A549 (cell line): Measurements from ENCODE around the gene ILK. TPM values are rescaled to one million over a fixed set of nuclear protein-coding genes. Genes with fewer than 3 reads are reported as not detected.

Experiments
- ATAC-seq, 2 experiments: fragments of 200-7000 bp in 1 of 2; fragments of >200 bp in 1 of 2; cut with Nextera tagmentation in 1 of 2; cut with Tn5 transposase in 1 of 2; 3 replicates each; pipeline versions ENCODE4 v1.8.0 to v1.9.1; 2018 to 2020; ENCODE audit warnings: mild to moderate bottlenecking in 1 of 2, moderate library complexity in 1 of 2
- CTCF ChIA-PET: fragments of 300-600 bp; sonication (Branson Sonifier 250); formaldehyde crosslinking; extraction: SDS; loops from one replicate; lab custom pipeline; 2021; ENCODE audit warnings: antibody characterized with exemption, inconsistent platforms; lab: Yijun Ruan, JAX
- POLR2A ChIA-PET: fragments of 350-600 bp; formaldehyde crosslinking; extraction: SDS; loops from one replicate; lab custom pipeline; 2021; ENCODE audit warnings: antibody characterized with exemption, inconsistent platforms; lab: Yijun Ruan, JAX
- DNase-seq, 2 experiments: peaks; one replicate each; pipeline versions ENCODE4 v3.0.0 to v3.0.0-alpha.2; 2011 to 2016; ENCODE audit warnings: low read depth in 1 of 2, low spot score in 1 of 2
- FAIRE-seq: peaks from 2 replicates; lab custom pipeline; 2011; peaks lifted over from hg19 to GRCh38; lab: Jason Lieb, UNC
- H3K27ac ChIP-seq, 2 experiments: fragments of >200 bp; sonication (Bioruptor Twin); formaldehyde crosslinking; 3 replicates each; pipeline ENCODE4 v1.5.1; 2016 to 2017
- H3K4me1 ChIP-seq: fragments of >200 bp; sonication (Bioruptor Twin); formaldehyde crosslinking; 3 replicates; pipeline ENCODE4 v1.6.1; 2016
- H3K4me2 ChIP-seq: fragments of >200 bp; sonication (Bioruptor Twin); formaldehyde crosslinking; 3 replicates; pipeline ENCODE4 v1.6.1; 2016
- H3K4me3 ChIP-seq: fragments of >200 bp; sonication (Bioruptor Twin); formaldehyde crosslinking; 3 replicates; pipeline ENCODE4 v1.5.1; 2016
- H3K9me3 ChIP-seq: fragments of >200 bp; sonication (Bioruptor Twin); formaldehyde crosslinking; 3 replicates; pipeline ENCODE4 v1.6.1; 2016
- CBX2 ChIP-seq: fragments of 200-600 bp; sonication (generic); IDR thresholded peaks from 2 replicates; pipeline ENCODE4 v1.6.1; 2016; ENCODE audit warnings: low read depth, mild to moderate bottlenecking, borderline replicate concordance
- CEBPB ChIP-seq, 2 experiments: fragments of >200 bp in 1 of 2; sonication (Bioruptor Twin) in 1 of 2; formaldehyde crosslinking in 1 of 2; IDR thresholded peaks; 2 replicates each; pipeline ENCODE4 v1.6.1; 2012 to 2016
- CHD2 ChIP-seq: fragments of 150-350 bp; IDR thresholded peaks from 2 replicates; pipeline ENCODE4 v1.6.1; 2014; ENCODE audit warnings: low read length; ENCODE audit not compliant: partially characterized antibody
- EHF ChIP-seq: fragments of 250-450 bp; sonication (Bioruptor Pico); IDR thresholded peaks from 2 replicates; pipeline ENCODE4 v1.5.0; 2020; ENCODE audit warnings: mild to moderate bottlenecking
- EP300 ChIP-seq, 2 experiments: fragments of >200 bp; sonication (Bioruptor Twin); formaldehyde crosslinking; IDR thresholded peaks; 2 replicates in 1 of 2; 3 replicates in 1 of 2; pipeline ENCODE4 v1.6.1; 2016 to 2017
- FOSB ChIP-seq: fragments of 250-450 bp; sonication (Bioruptor Pico); IDR thresholded peaks from 2 replicates; pipeline ENCODE4 v1.5.0; 2020; ENCODE audit warnings: mild to moderate bottlenecking, moderate library complexity
- FOXS1 ChIP-seq: fragments of 250-450 bp; sonication (Bioruptor Pico); IDR thresholded peaks from 2 replicates; pipeline ENCODE4 v1.5.0; 2020; ENCODE audit warnings: mild to moderate bottlenecking, moderate library complexity
- HEYL ChIP-seq: fragments of 250-450 bp; sonication (Bioruptor Pico); IDR thresholded peaks from 2 replicates; pipeline ENCODE4 v1.8.0; 2021; ENCODE audit warnings: mild to moderate bottlenecking, moderate library complexity
- HOXB13 ChIP-seq: fragments of 250-450 bp; sonication (Bioruptor Pico); IDR thresholded peaks from 2 replicates; pipeline ENCODE4 v1.5.0; 2020; ENCODE audit warnings: low read depth, mild to moderate bottlenecking, moderate library complexity
- HOXB5 ChIP-seq: fragments of 250-450 bp; sonication (Bioruptor Pico); IDR thresholded peaks from 2 replicates; pipeline ENCODE4 v1.5.0; 2020; ENCODE audit warnings: mild to moderate bottlenecking, moderate library complexity
- JUN ChIP-seq, 2 experiments: fragments of >200 bp; sonication (Bioruptor Twin); formaldehyde crosslinking; IDR thresholded peaks; 2 replicates in 1 of 2; 3 replicates in 1 of 2; pipeline ENCODE4 v1.6.1; 2016 to 2017
- KDM5A ChIP-seq: fragments of 200-600 bp; sonication (generic); IDR thresholded peaks from 2 replicates; pipeline ENCODE4 v1.6.1; 2016; ENCODE audit warnings: antibody characterized with exemption, mild to moderate bottlenecking
- MAFK ChIP-seq: fragments of 450-650 bp; IDR thresholded peaks from 2 replicates; pipeline ENCODE4 v1.6.1; 2014; ENCODE audit not compliant: partially characterized antibody
- MAZ ChIP-seq: fragments of 150-350 bp; IDR thresholded peaks from 2 replicates; pipeline ENCODE4 v1.6.1; 2014; ENCODE audit warnings: antibody characterized with exemption, low read depth, low read length, borderline replicate concordance
- PBX3 ChIP-seq: IDR thresholded peaks from 2 replicates; pipeline ENCODE4 v1.6.1; 2012
- RAD21 ChIP-seq, 2 experiments: fragments of >200 bp in 1 of 2; sonication (Bioruptor Twin) in 1 of 2; formaldehyde crosslinking in 1 of 2; IDR thresholded peaks in 1 of 2; conservative IDR thresholded peaks in 1 of 2; 2 replicates in 1 of 2; 3 replicates in 1 of 2; pipeline ENCODE4 v1.6.1; 2012 to 2018; ENCODE audit warnings: inconsistent platforms in 1 of 2
- RCOR1 ChIP-seq: fragments of 150-350 bp; IDR thresholded peaks from 2 replicates; pipeline ENCODE4 v1.6.1; 2014; ENCODE audit warnings: antibody characterized with exemption, low read length, low read depth
- REST ChIP-seq: fragments of 200-600 bp; sonication (generic); IDR thresholded peaks from 2 replicates; pipeline ENCODE4 v1.6.1; 2016; ENCODE audit warnings: antibody characterized with exemption, mild to moderate bottlenecking, moderate library complexity
- TP53 ChIP-seq: fragments of 250-450 bp; sonication (Bioruptor Pico); IDR thresholded peaks from 2 replicates; pipeline ENCODE4 v1.5.0; 2021; ENCODE audit warnings: mild to moderate bottlenecking, moderate library complexity
- ZSCAN20 ChIP-seq: fragments of 250-450 bp; sonication (Bioruptor Pico); IDR thresholded peaks from 2 replicates; pipeline ENCODE4 v1.8.0; 2022; ENCODE audit warnings: mild to moderate bottlenecking, moderate library complexity
- WGBS: methylation state at CpG from one replicate; pipeline ENCODE4 v1.1.6; 2017; ENCODE audit errors: missing lambda C conversion rate; 5-methylcytosine and 5-hydroxymethylcytosine counted together
- polyA plus RNA-seq, 4 experiments: library from polyadenylated mRNA; depleted of rRNA in 3 of 4; stranded (reverse); fragments of >200 nt; fragmentation: RNase III in 1 of 4; extraction: RNeasy Plus Mini Kit Qiagen cat#74134 plus additional on column Dnase treatment in 1 of 4; gene quantifications; 2 replicates in 3 of 4; 3 replicates in 1 of 4; pipeline ENCODE4 v1.2.3, GENCODE V29; 2011 to 2017

Gene ILK
- polyA plus RNA-seq, 2 of the 4 experiments (the other 2 are of a cell fraction), result 108 to 109 TPM

DNA sequence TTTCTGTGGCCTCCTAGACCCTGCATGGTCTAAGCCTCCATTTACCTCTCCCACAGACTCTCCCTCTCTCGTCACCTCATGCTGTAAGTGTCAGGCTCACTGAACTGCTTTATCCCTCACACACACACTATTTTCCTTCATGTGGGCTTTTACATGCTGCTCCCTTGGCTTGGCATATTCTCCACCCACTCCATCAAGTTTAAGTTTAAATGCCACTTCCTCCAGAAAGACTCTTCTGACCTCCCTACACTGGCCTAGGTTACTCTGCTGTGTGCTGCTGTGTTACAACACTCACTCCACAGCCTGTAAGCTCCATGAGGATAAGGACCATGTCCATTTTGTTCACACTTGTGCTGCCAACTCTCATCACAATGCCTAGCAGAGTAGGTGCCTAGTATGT, 49.5 kb downstream of the ILK start:
- FAIRE-seq (no peak), ATAC-seq (no peak), DNase-seq (no peak)
- 65% methylated on average over 1 of the region's 1 CpG for whole genome bisulfite sequencing
- Histone ChIP-seq H3K9me3 (no peaks in the 10 kb centered on the region), H3K4me2 (no peak overlapping the region), H3K4me3 (no peak overlapping the region), H3K4me1 (no peaks in the 10 kb centered on the region)
- ChIA-PET POLR2A (no interaction called here), CTCF (interaction anchor here (0.6 to 1.7 kb wide), 4 partner anchors 15 to 274 kb away, joined by 3 to 4 read pairs (median 4); partner anchors contain the start of gene MRPL17)
- TF ChIP-seq HEYL (CRISPR knock-in tag) (no peak), RAD21 (conservative IDR thresholded peaks at IDR 0.05 in 1 of 2, IDR thresholded peaks at IDR 0.05 in 1 of 2) (no peak), TP53 (CRISPR knock-in tag) (no peak), RCOR1 (no peak)
- TF ChIP-seq, all 56 proteins: peak for 0
- no peak overlapping the region for H3K27ac ChIP-seq

DNA sequence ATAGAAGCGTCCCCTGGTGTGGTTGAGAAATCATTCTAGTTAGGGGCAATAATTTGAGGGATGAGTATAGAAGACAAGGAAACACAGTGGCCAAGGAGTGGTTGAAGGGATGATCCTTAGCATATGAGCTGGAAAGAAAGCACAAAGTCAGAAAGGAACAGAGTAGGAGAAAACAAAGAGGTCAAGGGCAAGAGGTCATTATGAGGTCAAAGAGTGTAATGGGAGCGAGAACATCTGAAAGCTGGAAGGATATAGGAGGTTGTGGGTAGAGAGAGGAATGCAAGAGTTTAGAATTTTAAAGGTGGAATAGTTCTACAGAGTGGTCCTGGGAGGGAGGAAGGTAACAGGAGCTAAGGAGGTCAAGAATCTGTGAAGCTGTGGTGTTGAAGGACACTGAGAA, 50.1 kb downstream of the ILK start:
- no peak for FAIRE-seq
- 82% methylated on average over 2 of the region's 2 CpGs for WGBS
- Histone ChIP-seq H3K9me3 (no peaks in the 10 kb centered on the region), H3K4me1 (no peaks in the 10 kb centered on the region), H3K4me2 (no peak overlapping the region), H3K4me3 (no peak overlapping the region), H3K27ac (no peak overlapping the region)
- DNase-seq, result no peak
- ChIA-PET POLR2A (interaction anchor here (0.6 kb wide), 1 partner anchor 173 kb away, joined by 3 read pairs; the partner anchor contains the start of genes ARFIP2 and TIMM10B), CTCF (interaction anchor here (1.2 to 1.3 kb wide), 2 partner anchors 30 to 275 kb away, joined by 4 read pairs; partner anchors contain the start of gene MRPL17)
- TF ChIP-seq EP300 (IDR thresholded peaks at IDR 0.05) (no peak), MAZ (no peak)
- no peak for ATAC-seq

DNA sequence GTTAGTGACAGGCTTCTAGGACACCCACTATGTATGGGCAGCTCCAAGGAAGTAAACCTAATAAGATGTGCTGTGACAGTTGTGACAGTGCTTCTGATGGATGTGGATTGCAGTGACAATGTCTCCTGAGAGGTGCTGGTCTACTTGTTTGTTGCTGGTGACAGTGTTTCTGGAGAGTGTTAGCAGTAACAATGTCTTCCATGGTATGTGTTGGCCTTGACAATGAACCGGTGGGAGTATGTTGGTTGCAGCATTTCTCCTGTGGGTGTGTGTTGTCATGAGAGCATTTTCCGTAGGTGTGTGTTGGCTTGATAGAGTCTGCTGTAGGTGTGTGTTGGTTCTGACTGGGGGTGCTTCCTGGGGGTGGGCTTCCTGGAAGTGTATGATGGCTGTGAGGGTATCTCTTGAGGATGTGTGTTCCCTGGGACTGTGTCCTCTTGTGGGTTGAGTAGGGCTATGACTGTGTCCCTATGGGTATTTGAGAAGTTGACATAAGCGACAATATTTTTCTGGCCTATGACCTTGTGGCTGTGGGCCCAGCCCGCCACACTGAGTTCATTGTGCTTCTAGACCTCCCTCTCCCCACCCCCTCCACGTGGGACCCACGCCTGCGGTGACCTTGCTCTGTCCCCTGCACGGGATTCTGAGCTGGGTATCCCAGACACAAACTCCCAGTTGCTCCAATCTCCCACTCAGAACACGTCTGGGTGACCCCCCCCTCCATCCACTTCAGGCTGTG, 50.9 kb downstream of the ILK start:
- Histone ChIP-seq H3K9me3 (no peaks in the 10 kb centered on the region), H3K27ac (no peak overlapping the region), H3K4me3 (no peak overlapping the region), H3K4me1 (no peaks in the 10 kb centered on the region), H3K4me2 (no peak overlapping the region)
- ChIA-PET POLR2A (no interaction called here), CTCF (interaction anchor here (1.2 kb wide), 1 partner anchor 29 kb away, joined by 4 read pairs; the partner anchor contains the start of gene MRPL17)
- FAIRE-seq (no peak), ATAC-seq (no peak), DNase-seq (no peak)
- TF ChIP-seq HEYL (CRISPR knock-in tag) (no peak), JUN (IDR thresholded peaks at IDR 0.05) (no peak), HOXB13 (no peak), FOXS1 (CRISPR knock-in tag) (no peak), CHD2 (no peak), CBX2 (no peak), ZSCAN20 (CRISPR knock-in tag) (no peak), TP53 (CRISPR knock-in tag) (no peak), PBX3 (no peak), KDM5A (no peak), FOSB (CRISPR knock-in tag) (no peak), MAFK (no peak), EHF (no peak), CEBPB (IDR thresholded peaks at IDR 0.05) (no peak), HOXB5 (CRISPR knock-in tag) (no peak), EP300 (IDR thresholded peaks at IDR 0.05) (no peak), REST (no peak)
- 86% methylated on average over 7 of the region's 9 CpGs for WGBS
